UCSD-AML1 (cell line): ENCODE data around the gene MS4A14.
A peak's percentile ranks its signal among the peaks of the same experiment; 100 is the strongest.
"Not testable (repeated sequence)": the region's sequence is repeated elsewhere in the genome, so short reads cannot be mapped to it uniquely, and the experiment has no call there.

Source experiments
- DNase-seq: peaks from one replicate; lab custom pipeline; 2025; ENCODE audit not compliant: unreplicated experiment; lab: John Stamatoyannopoulos, UW

MS4A14 gene

GRCh38 chr11:60396382-60396781 lies at the start of gene MS4A14:
MS4A14 (plus strand) TSS chr11:60396459; CDS start chr11:60396579, 120 bp downstream.
- DNase-seq = no peak

GRCh38 chr11:60347084-60347797 lies 49.0 kb upstream of the MS4A14 start:
- no peak for DNase-seq

GRCh38 chr11:60348116-60348515 lies 48.1 kb upstream of the MS4A14 start:
- DNase-seq = no peak

GRCh38 chr11:60349990-60350389 lies 46.3 kb upstream of the MS4A14 start:
- DNase-seq = no peak

- no peak for DNase-seq
Measured at GRCh38 chr11:60357771-60358170, 38.5 kb upstream of the MS4A14 start.

GRCh38 chr11:60360621-60361020 lies 35.6 kb upstream of the MS4A14 start:
- DNase-seq = no peak

- DNase-seq = no peak
Measured at GRCh38 chr11:60362241-60362640, 34.0 kb upstream of the MS4A14 start.

- peak; percentile 53 for DNase-seq
Measured at GRCh38 chr11:60363542-60364470, 32.5 kb upstream of the MS4A14 start.

- DNase-seq = not testable (repeated sequence)
Measured at GRCh38 chr11:60366262-60366904, 29.9 kb upstream of the MS4A14 start.

- DNase-seq = no peak
Measured at GRCh38 chr11:60367009-60367408, 29.2 kb upstream of the MS4A14 start.

GRCh38 chr11:60367896-60368295 lies 28.4 kb upstream of the MS4A14 start:
- DNase-seq = no peak

- no peak for DNase-seq
Measured at GRCh38 chr11:60370252-60370810, 25.9 kb upstream of the MS4A14 start.

- no peak for DNase-seq
Measured at GRCh38 chr11:60370811-60371298, 25.4 kb upstream of the MS4A14 start.

- DNase-seq = no peak
Measured at GRCh38 chr11:60371386-60371785, 24.9 kb upstream of the MS4A14 start.

- DNase-seq = no peak
Measured at GRCh38 chr11:60371854-60372253, 24.4 kb upstream of the MS4A14 start.

- DNase-seq = no peak
Measured at GRCh38 chr11:60372767-60373166, 23.5 kb upstream of the MS4A14 start.

GRCh38 chr11:60375316-60375715 lies 20.9 kb upstream of the MS4A14 start:
- no peak for DNase-seq

- no peak for DNase-seq
Measured at GRCh38 chr11:60376601-60377000, 19.7 kb upstream of the MS4A14 start.

GRCh38 chr11:60377401-60378136 lies 18.7 kb upstream of the MS4A14 start:
- no peak for DNase-seq

- DNase-seq = peak; percentile 54
Measured at GRCh38 chr11:60378354-60378753, 17.9 kb upstream of the MS4A14 start, which contains the start of gene MS4A7. MS4A7 (plus strand) TSS chr11:60378532; CDS start chr11:60383142, 4,610 bp downstream.
